T-helper 9 cell (primary cell): ENCODE data around the gene RALGDS.
"Not testable (repeated sequence)": the region's sequence is repeated elsewhere in the genome, so short reads cannot be mapped to it uniquely, and the experiment has no call there.

ENCODE experiments used
- DNase-seq: peaks from one replicate; pipeline ENCODE4 v3.0.0-alpha.2; 2020
- total RNA-seq, 2 donors: gene quantifications; one replicate each; lab custom pipeline; 2026; lab: John Stamatoyannopoulos, UW

Gene RALGDS
- 39.2 to 131 reads per million in 2 donors for total RNA-seq

- DNase-seq, result peak; percentile 96
These were observed at the start of gene RALGDS for GRCh38 chr9:133121198-133121914. Gene RALGDS (minus strand): TSS chr9:133121240. CDS start chr9:133121154, 86 bp downstream.

GRCh38 chr9:133170716-133171115 lies 49.7 kb upstream of the RALGDS start:
- no peak for DNase-seq

GRCh38 chr9:133169687-133170086 lies 48.6 kb upstream of the RALGDS start:
- not testable (repeated sequence) for DNase-seq

GRCh38 chr9:133169102-133169501 lies 48.1 kb upstream of the RALGDS start:
- DNase-seq, result no peak

- no peak for DNase-seq
These were observed 47.4 kb upstream of the RALGDS start for GRCh38 chr9:133168432-133168831.

- DNase-seq, result no peak
These were observed 46.7 kb upstream of the RALGDS start for GRCh38 chr9:133167769-133168168.

GRCh38 chr9:133167096-133167730 lies 46.2 kb upstream of the RALGDS start:
- no peak for DNase-seq

- no peak for DNase-seq
These were observed 45.4 kb upstream of the RALGDS start for GRCh38 chr9:133166392-133166791.

GRCh38 chr9:133165452-133165730 lies 44.4 kb upstream of the RALGDS start:
- DNase-seq, result no peak

GRCh38 chr9:133164191-133164590 lies 43.2 kb upstream of the RALGDS start:
- DNase-seq, result no peak

GRCh38 chr9:133163504-133164172 lies 42.6 kb upstream of the RALGDS start, which contains the start of gene GBGT1:
Gene GBGT1 (minus strand): TSS chr9:133163914. CDS start chr9:133162412, 1,502 bp downstream.
- DNase-seq, result peak; percentile 31

GRCh38 chr9:133162861-133163503 lies 41.9 kb upstream of the RALGDS start:
- DNase-seq, result no peak

GRCh38 chr9:133161547-133161950 lies 40.5 kb upstream of the RALGDS start:
- no peak for DNase-seq

GRCh38 chr9:133160742-133161546 lies 39.9 kb upstream of the RALGDS start:
- no peak for DNase-seq

- DNase-seq, result no peak
These were observed 37.7 kb upstream of the RALGDS start for GRCh38 chr9:133158695-133159094.

- DNase-seq, result no peak
These were observed 34.1 kb upstream of the RALGDS start for GRCh38 chr9:133155156-133155555.

- DNase-seq, result no peak
These were observed 33.3 kb upstream of the RALGDS start for GRCh38 chr9:133154097-133154989.

GRCh38 chr9:133153227-133154096 lies 32.4 kb upstream of the RALGDS start:
- DNase-seq, result no peak

- no peak for DNase-seq
These were observed 30.8 kb upstream of the RALGDS start for GRCh38 chr9:133151601-133152525.
